ENCODE results near the gene GTF2IRD1. TPM values are rescaled to one million over a fixed set of nuclear protein-coding genes. Genes with fewer than 3 reads are reported as not detected.

Gene GTF2IRD1
- polyA plus RNA-seq, 1 of the 3 experiments (the other 2 are of a cell fraction), result 26.4 TPM

GRCh38 chr7:74575811-74576210 is 122.1 kb downstream of the GTF2IRD1 start:
- 97% methylated on average over 7 of the region's 7 CpGs for WGBS (ENCODE audit: low lambda C conversion rate)
- Histone ChIP-seq H3K4me1 (ENCODE audit: control insufficient read depth in 1 of 2, insufficient read depth in 2 of 2, low read depth in 1 of 2, low read length in 1 of 2) (no peaks in the 10 kb centered on the region), H3K27me3 (ENCODE audit: insufficient read depth) (no peaks in the 10 kb centered on the region), H3K79me2 (ENCODE audit: insufficient read depth) (no peaks in the 10 kb centered on the region), H3K36me3 (replicated peaks in 1 of 2; ENCODE audit: control insufficient read depth in 1 of 2, insufficient read depth in 2 of 2, low read length in 1 of 2) (peaks cover 0 to 4% of the 10 kb centered on the region in 2 experiments), H3K4me2 (no peak overlapping the region), H3K9me2 (no peaks in the 10 kb centered on the region), H3F3A (replicated peaks; ENCODE audit: insufficient read depth) (peaks cover 8% of the 10 kb centered on the region), H3K9me3 (no peaks in the 10 kb centered on the region), H2AFZ (ENCODE audit: low read depth) (no peak overlapping the region), H4K20me1 (ENCODE audit: insufficient read depth) (no peaks in the 10 kb centered on the region), H3K27ac (ENCODE audit: low read depth in 2 of 2, low read length in 1 of 2) (no peak overlapping the region), H3K9ac (no peak overlapping the region), H3K4me3 (ENCODE audit: low read depth in 2 of 2, low read length in 1 of 2) (no peak overlapping the region)
- TF ChIP-seq JUND (IDR thresholded peaks at IDR 0.05) (no peak), GATA2 (CRISPR knock-in tag; IDR thresholded peaks at IDR 0.05) (no peak), PBX3 (IDR thresholded peaks at IDR 0.05) (no peak), ELF1 (IDR thresholded peaks at IDR 0.05) (no peak), REST (IDR thresholded peaks at IDR 0.05; ENCODE audit: low read depth, low read length) (no peak), TAF1 (IDR thresholded peaks at IDR 0.05; ENCODE audit: borderline replicate concordance, low read depth, low read length) (no peak), SIN3A (IDR thresholded peaks at IDR 0.05; ENCODE audit: borderline replicate concordance, low read depth, low read length) (no peak), GABPA (IDR thresholded peaks at IDR 0.05; ENCODE audit: low read depth) (no peak), EP300 (IDR thresholded peaks at IDR 0.05; ENCODE audit: borderline replicate concordance in 1 of 2, low read depth in 1 of 2, low read length in 1 of 2) (no peak), IRF3 (IDR thresholded peaks at IDR 0.05; ENCODE audit: low read depth, low read length) (no peak), SMC3 (IDR thresholded peaks at IDR 0.05; ENCODE audit: low read depth, low read length) (no peak)
- DNase-seq, result no peak
- ChIA-PET CTCF (interaction anchor here (0.8 to 5.2 kb wide), 4 partner anchors 9 to 175 kb away, joined by 3 to 38 read pairs (median 6); no protein-coding TSS in a partner anchor), POLR2A (no interaction called here)
